ENCODE data around the gene MGAT3.
A peak's percentile ranks its signal among the peaks of the same experiment; 100 is the strongest.

The MGAT3 gene

DNA sequence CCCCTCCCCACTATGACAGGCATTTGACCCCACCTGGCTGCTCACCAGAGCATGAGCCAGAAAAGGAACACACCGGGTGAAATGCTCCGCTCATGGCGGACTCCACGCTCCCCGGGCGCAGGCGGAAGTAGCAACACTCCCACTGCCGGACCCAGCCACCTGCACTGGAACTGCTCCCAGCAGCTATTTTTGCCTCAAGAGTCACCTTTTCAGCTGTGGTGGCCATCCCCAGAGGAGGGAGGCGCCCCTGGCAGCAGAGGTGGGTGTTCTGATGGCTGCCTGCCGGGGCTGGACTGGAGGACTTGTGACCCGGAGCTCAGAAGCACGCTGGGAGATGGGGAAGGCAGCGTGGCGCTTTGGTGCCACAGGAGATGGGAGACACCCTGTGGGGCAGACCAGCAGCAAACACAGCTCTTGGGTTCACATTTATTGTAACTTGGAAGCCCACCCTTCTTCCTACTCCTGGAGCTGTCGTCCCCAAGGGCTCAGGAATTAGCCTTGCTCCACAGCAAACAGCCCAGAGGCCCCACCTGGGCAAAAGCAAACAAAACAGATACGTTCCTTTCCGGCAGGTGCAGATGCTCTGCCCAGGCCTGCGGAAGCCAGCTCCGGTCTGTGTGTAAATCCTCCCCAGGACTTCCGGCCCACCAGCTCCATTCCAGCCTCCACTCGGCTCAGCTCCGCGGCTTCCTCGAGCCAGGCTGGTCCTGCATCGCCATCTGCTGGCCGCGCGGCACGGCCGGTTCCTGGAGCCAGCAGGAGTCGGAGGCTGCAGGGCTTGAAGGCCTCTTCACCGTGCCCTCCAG, 72.1 kb downstream of the MGAT3 start (continued):
- TF ChIP-seq, protein P1, sequence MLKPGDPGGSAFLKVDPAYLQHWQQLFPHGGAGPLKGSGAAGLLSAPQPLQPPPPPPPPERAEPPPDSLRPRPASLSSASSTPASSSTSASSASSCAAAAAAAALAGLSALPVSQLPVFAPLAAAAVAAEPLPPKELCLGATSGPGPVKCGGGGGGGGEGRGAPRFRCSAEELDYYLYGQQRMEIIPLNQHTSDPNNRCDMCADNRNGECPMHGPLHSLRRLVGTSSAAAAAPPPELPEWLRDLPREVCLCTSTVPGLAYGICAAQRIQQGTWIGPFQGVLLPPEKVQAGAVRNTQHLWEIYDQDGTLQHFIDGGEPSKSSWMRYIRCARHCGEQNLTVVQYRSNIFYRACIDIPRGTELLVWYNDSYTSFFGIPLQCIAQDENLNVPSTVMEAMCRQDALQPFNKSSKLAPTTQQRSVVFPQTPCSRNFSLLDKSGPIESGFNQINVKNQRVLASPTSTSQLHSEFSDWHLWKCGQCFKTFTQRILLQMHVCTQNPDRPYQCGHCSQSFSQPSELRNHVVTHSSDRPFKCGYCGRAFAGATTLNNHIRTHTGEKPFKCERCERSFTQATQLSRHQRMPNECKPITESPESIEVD (tag by site-specific recombination; IDR thresholded peaks at IDR 0.05): peak; percentile 31; the same call in 1 of the 2 replicates
- TF ChIP-seq, protein P2, sequence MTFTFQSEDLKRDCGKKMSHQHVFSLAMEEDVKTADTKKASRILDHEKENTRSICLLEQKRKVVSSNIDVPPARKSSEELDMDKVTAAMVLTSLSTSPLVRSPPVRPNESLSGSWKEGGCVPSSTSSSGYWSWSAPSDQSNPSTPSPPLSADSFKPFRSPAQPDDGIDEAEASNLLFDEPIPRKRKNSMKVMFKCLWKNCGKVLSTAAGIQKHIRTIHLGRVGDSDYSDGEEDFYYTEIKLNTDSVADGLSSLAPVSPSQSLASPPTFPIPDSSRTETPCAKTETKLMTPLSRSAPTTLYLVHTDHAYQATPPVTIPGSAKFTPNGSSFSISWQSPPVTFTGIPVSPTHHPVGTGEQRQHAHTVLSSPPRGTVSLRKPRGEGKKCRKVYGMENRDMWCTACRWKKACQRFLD (tag by site-specific recombination; IDR thresholded peaks at IDR 0.05): no peak
- peak; percentile 96 for TF ChIP-seq KLF8 (tag by site-specific recombination; IDR thresholded peaks at IDR 0.05)
- TF ChIP-seq, protein P3, sequence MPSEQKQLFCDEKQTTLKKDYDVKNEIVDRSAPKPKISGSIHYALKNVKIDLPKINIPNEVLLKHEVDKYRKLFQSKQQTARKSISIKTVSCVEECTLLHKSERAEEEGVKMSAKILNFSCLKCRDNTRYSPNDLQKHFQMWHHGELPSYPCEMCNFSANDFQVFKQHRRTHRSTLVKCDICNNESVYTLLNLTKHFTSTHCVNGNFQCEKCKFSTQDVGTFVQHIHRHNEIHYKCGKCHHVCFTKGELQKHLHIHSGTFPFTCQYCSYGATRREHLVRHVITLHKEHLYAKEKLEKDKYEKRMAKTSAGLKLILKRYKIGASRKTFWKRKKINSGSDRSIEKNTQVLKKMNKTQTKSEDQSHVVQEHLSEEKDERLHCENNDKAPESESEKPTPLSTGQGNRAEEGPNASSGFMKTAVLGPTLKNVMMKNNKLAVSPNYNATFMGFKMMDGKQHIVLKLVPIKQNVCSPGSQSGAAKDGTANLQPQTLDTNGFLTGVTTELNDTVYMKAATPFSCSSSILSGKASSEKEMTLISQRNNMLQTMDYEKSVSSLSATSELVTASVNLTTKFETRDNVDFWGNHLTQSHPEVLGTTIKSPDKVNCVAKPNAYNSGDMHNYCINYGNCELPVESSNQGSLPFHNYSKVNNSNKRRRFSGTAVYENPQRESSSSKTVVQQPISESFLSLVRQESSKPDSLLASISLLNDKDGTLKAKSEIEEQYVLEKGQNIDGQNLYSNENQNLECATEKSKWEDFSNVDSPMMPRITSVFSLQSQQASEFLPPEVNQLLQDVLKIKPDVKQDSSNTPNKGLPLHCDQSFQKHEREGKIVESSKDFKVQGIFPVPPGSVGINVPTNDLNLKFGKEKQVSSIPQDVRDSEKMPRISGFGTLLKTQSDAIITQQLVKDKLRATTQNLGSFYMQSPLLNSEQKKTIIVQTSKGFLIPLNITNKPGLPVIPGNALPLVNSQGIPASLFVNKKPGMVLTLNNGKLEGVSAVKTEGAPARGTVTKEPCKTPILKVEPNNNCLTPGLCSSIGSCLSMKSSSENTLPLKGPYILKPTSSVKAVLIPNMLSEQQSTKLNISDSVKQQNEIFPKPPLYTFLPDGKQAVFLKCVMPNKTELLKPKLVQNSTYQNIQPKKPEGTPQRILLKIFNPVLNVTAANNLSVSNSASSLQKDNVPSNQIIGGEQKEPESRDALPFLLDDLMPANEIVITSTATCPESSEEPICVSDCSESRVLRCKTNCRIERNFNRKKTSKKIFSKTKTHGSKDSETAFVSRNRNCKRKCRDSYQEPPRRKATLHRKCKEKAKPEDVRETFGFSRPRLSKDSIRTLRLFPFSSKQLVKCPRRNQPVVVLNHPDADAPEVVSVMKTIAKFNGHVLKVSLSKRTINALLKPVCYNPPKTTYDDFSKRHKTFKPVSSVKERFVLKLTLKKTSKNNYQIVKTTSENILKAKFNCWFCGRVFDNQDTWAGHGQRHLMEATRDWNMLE (tag by site-specific recombination; conservative IDR thresholded peaks at IDR 0.05; ENCODE audit: low read depth): no peak
- 0 out of 2 replicates have a peak, but pooled peaks have one; percentile 12 for TF ChIP-seq ZNF701 (tag by site-specific recombination; IDR thresholded peaks at IDR 0.05)
- peak; percentile 38; the same call in 1 of the 2 replicates for TF ChIP-seq SCRT2 (tag by site-specific recombination; IDR thresholded peaks at IDR 0.05)
- TF ChIP-seq ZNF837 (tag by site-specific recombination; IDR thresholded peaks at IDR 0.05): no peak
- TF ChIP-seq, protein P4, sequence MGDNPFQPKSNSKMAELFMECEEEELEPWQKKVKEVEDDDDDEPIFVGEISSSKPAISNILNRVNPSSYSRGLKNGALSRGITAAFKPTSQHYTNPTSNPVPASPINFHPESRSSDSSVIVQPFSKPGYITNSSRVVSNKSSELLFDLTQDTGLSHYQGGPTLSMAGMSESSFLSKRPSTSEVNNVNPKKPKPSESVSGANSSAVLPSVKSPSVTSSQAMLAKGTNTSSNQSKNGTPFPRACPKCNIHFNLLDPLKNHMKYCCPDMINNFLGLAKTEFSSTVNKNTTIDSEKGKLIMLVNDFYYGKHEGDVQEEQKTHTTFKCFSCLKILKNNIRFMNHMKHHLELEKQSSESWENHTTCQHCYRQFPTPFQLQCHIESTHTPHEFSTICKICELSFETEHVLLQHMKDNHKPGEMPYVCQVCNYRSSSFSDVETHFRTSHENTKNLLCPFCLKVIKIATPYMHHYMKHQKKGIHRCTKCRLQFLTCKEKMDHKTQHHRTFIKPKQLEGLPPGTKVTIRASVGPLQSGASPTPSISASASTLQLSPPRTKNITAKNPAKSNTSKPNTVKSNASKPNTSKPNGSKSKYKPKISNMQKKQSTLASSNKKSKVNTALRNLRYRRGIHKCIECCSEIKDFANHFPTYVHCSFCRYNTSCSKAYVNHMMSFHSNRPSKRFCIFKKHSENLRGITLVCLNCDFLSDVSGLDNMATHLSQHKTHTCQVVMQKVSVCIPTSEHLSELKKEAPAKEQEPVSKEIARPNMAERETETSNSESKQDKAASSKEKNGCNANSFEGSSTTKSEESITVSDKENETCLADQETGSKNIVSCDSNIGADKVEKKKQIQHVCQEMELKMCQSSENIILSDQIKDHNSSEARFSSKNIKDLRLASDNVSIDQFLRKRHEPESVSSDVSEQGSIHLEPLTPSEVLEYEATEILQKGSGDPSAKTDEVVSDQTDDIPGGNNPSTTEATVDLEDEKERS (tag by site-specific recombination; IDR thresholded peaks at IDR 0.05): peak; percentile 89
- no peak for TF ChIP-seq ZNF549 (tag by site-specific recombination; IDR thresholded peaks at IDR 0.05)
- no peak for TF ChIP-seq ZNF621 (tag by site-specific recombination; IDR thresholded peaks at IDR 0.05)
- TF ChIP-seq, protein P5, sequence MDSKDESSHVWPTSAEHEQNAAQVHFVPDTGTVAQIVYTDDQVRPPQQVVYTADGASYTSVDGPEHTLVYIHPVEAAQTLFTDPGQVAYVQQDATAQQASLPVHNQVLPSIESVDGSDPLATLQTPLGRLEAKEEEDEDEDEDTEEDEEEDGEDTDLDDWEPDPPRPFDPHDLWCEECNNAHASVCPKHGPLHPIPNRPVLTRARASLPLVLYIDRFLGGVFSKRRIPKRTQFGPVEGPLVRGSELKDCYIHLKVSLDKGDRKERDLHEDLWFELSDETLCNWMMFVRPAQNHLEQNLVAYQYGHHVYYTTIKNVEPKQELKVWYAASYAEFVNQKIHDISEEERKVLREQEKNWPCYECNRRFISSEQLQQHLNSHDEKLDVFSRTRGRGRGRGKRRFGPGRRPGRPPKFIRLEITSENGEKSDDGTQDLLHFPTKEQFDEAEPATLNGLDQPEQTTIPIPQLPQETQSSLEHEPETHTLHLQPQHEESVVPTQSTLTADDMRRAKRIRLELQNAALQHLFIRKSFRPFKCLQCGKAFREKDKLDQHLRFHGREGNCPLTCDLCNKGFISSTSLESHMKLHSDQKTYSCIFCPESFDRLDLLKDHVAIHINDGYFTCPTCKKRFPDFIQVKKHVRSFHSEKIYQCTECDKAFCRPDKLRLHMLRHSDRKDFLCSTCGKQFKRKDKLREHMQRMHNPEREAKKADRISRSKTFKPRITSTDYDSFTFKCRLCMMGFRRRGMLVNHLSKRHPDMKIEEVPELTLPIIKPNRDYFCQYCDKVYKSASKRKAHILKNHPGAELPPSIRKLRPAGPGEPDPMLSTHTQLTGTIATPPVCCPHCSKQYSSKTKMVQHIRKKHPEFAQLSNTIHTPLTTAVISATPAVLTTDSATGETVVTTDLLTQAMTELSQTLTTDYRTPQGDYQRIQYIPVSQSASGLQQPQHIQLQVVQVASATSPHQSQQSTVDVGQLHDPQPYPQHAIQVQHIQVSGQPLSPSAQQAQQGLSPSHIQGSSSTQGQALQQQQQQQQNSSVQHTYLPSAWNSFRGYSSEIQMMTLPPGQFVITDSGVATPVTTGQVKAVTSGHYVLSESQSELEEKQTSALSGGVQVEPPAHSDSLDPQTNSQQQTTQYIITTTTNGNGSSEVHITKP (tag by site-specific recombination; IDR thresholded peaks at IDR 0.05): peak; percentile 71
- TF ChIP-seq, protein P6, sequence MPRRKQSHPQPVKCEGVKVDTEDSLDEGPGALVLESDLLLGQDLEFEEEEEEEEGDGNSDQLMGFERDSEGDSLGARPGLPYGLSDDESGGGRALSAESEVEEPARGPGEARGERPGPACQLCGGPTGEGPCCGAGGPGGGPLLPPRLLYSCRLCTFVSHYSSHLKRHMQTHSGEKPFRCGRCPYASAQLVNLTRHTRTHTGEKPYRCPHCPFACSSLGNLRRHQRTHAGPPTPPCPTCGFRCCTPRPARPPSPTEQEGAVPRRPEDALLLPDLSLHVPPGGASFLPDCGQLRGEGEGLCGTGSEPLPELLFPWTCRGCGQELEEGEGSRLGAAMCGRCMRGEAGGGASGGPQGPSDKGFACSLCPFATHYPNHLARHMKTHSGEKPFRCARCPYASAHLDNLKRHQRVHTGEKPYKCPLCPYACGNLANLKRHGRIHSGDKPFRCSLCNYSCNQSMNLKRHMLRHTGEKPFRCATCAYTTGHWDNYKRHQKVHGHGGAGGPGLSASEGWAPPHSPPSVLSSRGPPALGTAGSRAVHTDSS (tag by site-specific recombination; IDR thresholded peaks at IDR 0.05): peak; percentile 67; the same call in 1 of the 2 replicates
- TF ChIP-seq, protein P7, sequence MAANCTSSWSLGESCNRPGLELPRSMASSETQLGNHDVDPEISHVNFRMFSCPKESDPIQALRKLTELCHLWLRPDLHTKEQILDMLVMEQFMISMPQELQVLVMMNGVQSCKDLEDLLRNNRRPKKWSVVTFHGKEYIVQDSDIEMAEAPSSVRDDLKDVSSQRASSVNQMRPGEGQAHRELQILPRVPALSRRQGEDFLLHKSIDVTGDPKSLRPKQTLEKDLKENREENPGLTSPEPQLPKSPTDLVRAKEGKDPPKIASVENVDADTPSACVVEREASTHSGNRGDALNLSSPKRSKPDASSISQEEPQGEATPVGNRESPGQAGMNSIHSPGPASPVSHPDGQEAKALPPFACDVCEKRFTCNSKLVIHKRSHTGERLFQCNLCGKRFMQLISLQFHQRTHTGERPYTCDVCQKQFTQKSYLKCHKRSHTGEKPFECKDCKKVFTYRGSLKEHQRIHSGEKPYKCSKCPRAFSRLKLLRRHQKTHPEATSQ (tag by site-specific recombination; IDR thresholded peaks at IDR 0.05): peak; percentile 82; the same call in 1 of the 2 replicates
- TF ChIP-seq ZNF433 (tag by site-specific recombination; IDR thresholded peaks at IDR 0.05; ENCODE audit: low read depth): no peak
- no peak for TF ChIP-seq ZFP41 (tag by site-specific recombination; IDR thresholded peaks at IDR 0.05; ENCODE audit: borderline replicate concordance)
- TF ChIP-seq OSR2 (tag by site-specific recombination; IDR thresholded peaks at IDR 0.05): peak; percentile 50; the same call in 1 of the 2 replicates
- TF ChIP-seq GLI2 (tag by site-specific recombination; IDR thresholded peaks at IDR 0.05; ENCODE audit: borderline replicate concordance, low read depth): no peak
- TF ChIP-seq ZNF626 (tag by site-specific recombination; IDR thresholded peaks at IDR 0.05): no peak
- TF ChIP-seq ZBTB17 (tag by site-specific recombination; IDR thresholded peaks at IDR 0.05): peak; percentile 93
- TF ChIP-seq ZNF76 (tag by site-specific recombination; IDR thresholded peaks at IDR 0.05; ENCODE audit: borderline replicate concordance, low read depth): peak; percentile 82
